Right lobe of liver (tissue), 6 donors: ENCODE results near the gene GNG4. TPM values are rescaled to one million over a fixed set of nuclear protein-coding genes. Genes with fewer than 3 reads are reported as not detected.
A peak's percentile ranks its signal among the peaks of the same experiment; 100 is the strongest.

Experiments
- ATAC-seq, 4 donors: fragments of 200-7000 bp; cut with Tn5 transposase; one replicate each; pipeline ENCODE4 v1.9.1; 2020; ENCODE audit warnings: mild to moderate bottlenecking in 4 of 4, moderate library complexity in 4 of 4
- DNase-seq, 3 donors: peaks; one replicate each; pipeline ENCODE4 v3.0.0-alpha.2; 2020
- H3K27ac ChIP-seq, 3 donors: fragments of 200-600 bp; one replicate each; pipeline ENCODE4 v1.8.0; 2022
- H3K27me3 ChIP-seq, 2 donors: fragments of 200-600 bp; one replicate each; pipeline ENCODE4 v1.8.0; 2022
- H3K36me3 ChIP-seq, 4 donors: fragments of 200-600 bp; sonication (generic) in 1 of 4; one replicate each; pipeline versions ENCODE4 v1.5.1 to v1.8.0; 2017 to 2022; ENCODE audit warnings: control low read depth in 1 of 4
- H3K4me1 ChIP-seq, 4 donors: fragments of 200-600 bp; sonication (generic) in 1 of 4; one replicate each; pipeline versions ENCODE4 v1.5.1 to v1.8.0; 2017 to 2022; ENCODE audit warnings: control low read depth in 1 of 4
- H3K4me3 ChIP-seq, 3 donors: fragments of 200-600 bp; one replicate each; pipeline ENCODE4 v1.8.0; 2022
- H3K9me3 ChIP-seq, 4 donors: fragments of 200-600 bp; sonication (generic) in 1 of 4; one replicate each; pipeline versions ENCODE4 v1.5.1 to v1.8.0; 2017 to 2022; ENCODE audit warnings: control low read depth in 1 of 4
- POLR2A ChIP-seq: fragments of 450-650 bp; IDR thresholded peaks from one replicate; pipeline ENCODE4 v1.6.1; 2017; ENCODE audit warnings: antibody characterized with exemption, mild to moderate bottlenecking
- WGBS: methylation state at CpG from one replicate; pipeline ENCODE4 v1.1.6; 2018; ENCODE audit warnings: low coverage, low lambda C conversion rate; ENCODE audit not compliant: insufficient coverage; ENCODE audit errors: missing lambda C conversion rate; 5-methylcytosine and 5-hydroxymethylcytosine counted together
- intact Hi-C, 2 donors: fragments of 100-400 bp; cut with DNase I; formaldehyde crosslinking; loops; one replicate each; pipeline versions ENCODE4 v1.11.2 to v1.14.1; 2022
- total RNA-seq, 6 experiments: library from RNA; depleted of rRNA in 2 of 6; stranded (reverse); fragments of >200 nt in 2 of 6; fragmentation: NEBNext Ultra II Directional in 3 of 6; extraction: Animal tissue kit (Norgen Biotek cat#: 25700) in 3 of 6; gene quantifications; one replicate each; pipeline versions ENCODE4 v1.1.0 to v1.2.4, GENCODE V29; 2016 to 2023
- TF ChIP-seq, protein P1 (sequence below), 4 donors: fragments of 200-600 bp in 3 of 4; fragments of 450-650 bp in 1 of 4; IDR thresholded peaks; one replicate each; pipeline versions ENCODE4 v1.5.1 to v1.8.0; 2016 to 2022; ENCODE audit warnings: antibody characterized with exemption in 4 of 4, mild to moderate bottlenecking in 2 of 4
- donor health status: DM: no; HTN: yes; CAD: no.
- donor health status: DM: no; HTN: no; CAD: no.
- donor health status: DM: no; HTN: no; CAD: no.
- donor health status: DM: no; HTN: yes; CAD: no.
- donor health status: DM: no; HTN: yes; CAD: no.

GNG4 gene
- total RNA-seq, 6 experiments from 2014 or later = 0.18 to 0.50 TPM; not detected in 4

DNA sequence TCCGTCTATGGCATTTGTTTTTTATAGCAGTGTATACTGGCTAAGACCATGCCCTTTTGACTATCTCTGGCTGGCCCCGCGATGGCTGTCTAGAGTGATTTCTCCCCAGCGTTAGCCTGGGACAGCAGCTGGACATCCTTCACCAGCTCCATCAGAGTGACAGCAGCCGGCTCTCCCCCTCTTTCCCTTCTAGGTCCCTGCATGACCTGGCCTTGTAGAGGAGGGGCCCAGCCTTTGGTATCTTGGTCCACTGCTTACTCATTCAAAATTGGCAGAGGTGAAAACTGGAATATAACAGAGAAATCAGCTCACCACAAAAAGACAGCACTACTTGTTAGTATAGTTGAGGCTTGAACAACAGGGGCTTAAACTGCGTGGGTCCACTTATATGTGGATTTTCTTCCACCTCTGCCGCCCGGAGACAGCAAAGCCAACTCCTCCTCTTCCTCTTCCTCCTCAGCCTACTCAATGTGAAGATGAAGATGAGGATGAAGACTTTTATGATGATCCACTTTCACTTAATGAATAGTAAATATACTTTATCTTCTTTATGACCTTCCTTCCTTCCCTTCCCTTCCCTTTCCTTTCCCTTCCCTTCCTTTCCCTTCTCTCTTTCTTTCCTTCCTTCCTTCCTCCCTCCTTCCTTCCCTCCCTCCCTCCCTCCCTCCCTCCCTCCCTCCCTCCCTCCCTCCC, 116.0 kb downstream of the GNG4 start:
- intact Hi-C loops = no loop called here
- TF ChIP-seq POLR2A = no peak
- TF ChIP-seq, protein P1, sequence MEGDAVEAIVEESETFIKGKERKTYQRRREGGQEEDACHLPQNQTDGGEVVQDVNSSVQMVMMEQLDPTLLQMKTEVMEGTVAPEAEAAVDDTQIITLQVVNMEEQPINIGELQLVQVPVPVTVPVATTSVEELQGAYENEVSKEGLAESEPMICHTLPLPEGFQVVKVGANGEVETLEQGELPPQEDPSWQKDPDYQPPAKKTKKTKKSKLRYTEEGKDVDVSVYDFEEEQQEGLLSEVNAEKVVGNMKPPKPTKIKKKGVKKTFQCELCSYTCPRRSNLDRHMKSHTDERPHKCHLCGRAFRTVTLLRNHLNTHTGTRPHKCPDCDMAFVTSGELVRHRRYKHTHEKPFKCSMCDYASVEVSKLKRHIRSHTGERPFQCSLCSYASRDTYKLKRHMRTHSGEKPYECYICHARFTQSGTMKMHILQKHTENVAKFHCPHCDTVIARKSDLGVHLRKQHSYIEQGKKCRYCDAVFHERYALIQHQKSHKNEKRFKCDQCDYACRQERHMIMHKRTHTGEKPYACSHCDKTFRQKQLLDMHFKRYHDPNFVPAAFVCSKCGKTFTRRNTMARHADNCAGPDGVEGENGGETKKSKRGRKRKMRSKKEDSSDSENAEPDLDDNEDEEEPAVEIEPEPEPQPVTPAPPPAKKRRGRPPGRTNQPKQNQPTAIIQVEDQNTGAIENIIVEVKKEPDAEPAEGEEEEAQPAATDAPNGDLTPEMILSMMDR (IDR thresholded peaks at IDR 0.05) = no peak
- Histone ChIP-seq H3K4me3 (no peak overlapping the region), H3K27me3 (no peaks in the 10 kb centered on the region), H3K9me3 (no peaks in the 10 kb centered on the region), H3K36me3 (no peaks in the 10 kb centered on the region), H3K4me1 (no peaks in the 10 kb centered on the region), H3K27ac (no peak overlapping the region)
- DNase-seq (no peak), ATAC-seq (no peak)
- 50% methylated on average over 4 of the region's 8 CpGs for WGBS

DNA sequence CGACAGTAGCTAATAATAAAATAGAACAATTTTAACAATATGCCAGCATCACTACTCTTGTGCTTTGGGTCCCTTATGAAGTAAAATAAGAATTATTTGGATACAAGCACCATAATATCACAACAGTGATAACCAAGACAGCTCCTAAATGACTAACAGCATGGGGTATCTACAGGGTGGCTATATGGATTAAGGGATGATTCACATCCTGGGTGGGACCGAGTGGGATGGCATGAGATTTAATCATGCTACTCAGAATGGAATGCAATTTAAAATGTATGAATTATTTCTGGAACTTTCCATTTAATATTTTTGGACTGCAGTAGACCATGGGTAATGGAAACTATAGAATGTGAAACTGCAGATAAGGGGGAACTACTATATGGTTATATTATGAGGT, 117.2 kb downstream of the GNG4 start:
- DNase-seq (no peak), ATAC-seq (no peak)
- no peaks in the 10 kb centered on the region for H3K4me1 ChIP-seq
- no peaks in the 10 kb centered on the region for H3K9me3 ChIP-seq
- no peak overlapping the region for H3K4me3 ChIP-seq
- WGBS = 75% methylated on average over 2 of the region's 2 CpGs
- no peak overlapping the region for H3K27ac ChIP-seq
- H3K36me3 ChIP-seq = no peaks in the 10 kb centered on the region
- no peaks in the 10 kb centered on the region for H3K27me3 ChIP-seq
- TF ChIP-seq, protein P1 (IDR thresholded peaks at IDR 0.05) = no peak
- TF ChIP-seq POLR2A = no peak
- intact Hi-C loops = no loop called here

GRCh38 chr1:235527196-235527814, 122.3 kb downstream of the GNG4 start:
- H3K9me3 ChIP-seq = no peaks in the 10 kb centered on the region
- H3K4me3 ChIP-seq = no peak overlapping the region
- ATAC-seq = peak; percentile 91 to 97 (median 95)
- H3K4me1 ChIP-seq = no peaks in the 10 kb centered on the region
- no peaks in the 10 kb centered on the region for H3K27me3 ChIP-seq
- no peak for TF ChIP-seq POLR2A
- TF ChIP-seq, protein P1 (IDR thresholded peaks at IDR 0.05) = no peak
- H3K27ac ChIP-seq = peak overlapping the region; percentile 2 to 78 (median 57)
- WGBS = 62% methylated on average over 4 of the region's 4 CpGs
- DNase-seq = peak in 1 of 3 donors; percentile 65
- H3K36me3 ChIP-seq = no peaks in the 10 kb centered on the region
- intact Hi-C loops = no loop called here

GRCh38 chr1:235525314-235525713, 124.3 kb downstream of the GNG4 start:
- no peaks in the 10 kb centered on the region for H3K9me3 ChIP-seq
- H3K27ac ChIP-seq = no peak overlapping the region
- no peak for DNase-seq
- TF ChIP-seq POLR2A = no peak
- TF ChIP-seq, protein P1 (IDR thresholded peaks at IDR 0.05) = no peak
- no peak overlapping the region for H3K4me3 ChIP-seq
- ATAC-seq = no peak
- WGBS = 51% methylated on average over 3 of the region's 4 CpGs
- intact Hi-C loops = no loop called here
- no peaks in the 10 kb centered on the region for H3K27me3 ChIP-seq
- H3K36me3 ChIP-seq = no peaks in the 10 kb centered on the region
- H3K4me1 ChIP-seq = no peaks in the 10 kb centered on the region
